ENCODE data around the gene CST8. TPM values are rescaled to one million over a fixed set of nuclear protein-coding genes. Genes with fewer than 3 reads are reported as not detected.

The CST8 gene
- total and polyA plus RNA-seq, 2 of the 4 experiments (the other 2 are of a cell fraction) = not detected

DNA sequence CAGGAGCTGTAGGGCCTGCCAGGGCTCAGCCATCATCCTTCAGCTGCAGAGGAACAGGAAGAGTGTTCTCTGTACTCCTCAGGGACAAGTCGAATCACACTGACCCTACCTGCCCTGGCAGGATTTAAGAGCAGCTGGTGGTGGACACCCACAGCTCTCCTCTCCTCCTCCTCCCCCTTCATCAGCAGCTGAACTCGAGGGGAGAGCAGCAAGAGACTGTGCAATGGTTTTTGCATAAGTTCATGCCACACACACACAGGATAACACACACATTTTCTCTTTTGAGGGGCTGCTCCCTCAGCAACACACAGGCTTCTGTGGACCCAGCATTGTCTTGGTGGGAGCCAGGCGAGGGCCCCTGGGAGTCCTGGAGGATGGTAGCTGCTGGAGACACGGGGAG is 38.1 kb upstream of the CST8 start, which contains the start of gene CST11:
TSS of gene CST11 (minus strand) at position 101 of the 400 bp plus-strand sequence. CDS start at position 36, 65 bp downstream.
- CTCF ChIA-PET = no interaction called here
- Histone ChIP-seq H4K8ac (ENCODE audit: low read depth in 2 of 2, low read length in 2 of 2) (no peak within 1 kb of the TSS), H3K9me1 (ENCODE audit: insufficient read depth, low read length) (no peaks in the 10 kb centered on the region; the same call in 1 of the 2 replicates), H2AK9ac (replicated peaks; ENCODE audit: low read depth, low read length, poor library complexity) (no peak within 1 kb of the TSS), H3K36me3 (ENCODE audit: control insufficient read depth, insufficient read depth, low read length) (no peaks in the 10 kb centered on the region), H3K23ac (ENCODE audit: low read depth, low read length) (no peak within 1 kb of the TSS), H3K27me3 (ENCODE audit: control insufficient read depth, insufficient read depth, low read length) (peaks cover 6% of the 10 kb centered on the region), H2BK20ac (ENCODE audit: low read depth, low read length) (no peak within 1 kb of the TSS), H3K27ac (ENCODE audit: insufficient read depth, low read length) (no peak within 1 kb of the TSS), H4K20me1 (ENCODE audit: insufficient read depth, low read length) (no peaks in the 10 kb centered on the region), H3K4me1 (ENCODE audit: control insufficient read depth, insufficient read depth, low read length) (no peaks in the 10 kb centered on the region), H4K5ac (ENCODE audit: low read depth, low read length) (no peak within 1 kb of the TSS), H3K56ac (ENCODE audit: extremely low read depth, insufficient read depth, low read length) (no peak within 1 kb of the TSS), H3K14ac (replicated peaks; ENCODE audit: low read depth, low read length) (no peak within 1 kb of the TSS), H3K4me2 (ENCODE audit: low read depth, low read length) (no peak within 1 kb of the TSS), H3K4me3 (ENCODE audit: insufficient read depth, low read depth, low read length) (no peak within 1 kb of the TSS), H3K79me1 (ENCODE audit: low read depth in 1 of 2, low read length in 2 of 2) (no peaks in the 10 kb centered on the region), H2AK5ac (ENCODE audit: low read depth, low read length) (no peak within 1 kb of the TSS), H2BK5ac (ENCODE audit: low read depth, low read length, poor library complexity, severe bottlenecking) (no peak within 1 kb of the TSS), H4K91ac (ENCODE audit: insufficient read depth, low read depth, low read length) (no peak within 1 kb of the TSS), H2AFZ (replicated peaks; ENCODE audit: low read length, poor library complexity) (no peak within 1 kb of the TSS), H3K18ac (ENCODE audit: low read depth, low read length) (no peak within 1 kb of the TSS), H3K4ac (ENCODE audit: low read depth, low read length) (no peak within 1 kb of the TSS), H2BK15ac (ENCODE audit: low read depth, low read length) (no peak within 1 kb of the TSS), H3K9me3 (ENCODE audit: control insufficient read depth, insufficient read depth, low read length) (no peaks in the 10 kb centered on the region), H2BK120ac (ENCODE audit: low read depth, low read length) (no peak within 1 kb of the TSS), H3K9ac (ENCODE audit: low read depth, low read length) (no peak within 1 kb of the TSS)
- no TSS peak for BruUV-seq (replicated peaks)
- ATAC-seq (ENCODE audit: low read depth) = no peak
- intact Hi-C loops (cut with micrococcal nuclease) (no loop called here), dilution Hi-C loops (cut with HindIII; ENCODE audit: low sequenced_read_pairs, unreplicated experiment) (no loop called here), in situ Hi-C loops (cut with MboI; ENCODE audit: low sequenced_read_pairs) (no loop called here)
- POLR2A ChIA-PET (ENCODE audit: unreplicated experiment) = no interaction called here
- TF ChIP-seq, protein P1, sequence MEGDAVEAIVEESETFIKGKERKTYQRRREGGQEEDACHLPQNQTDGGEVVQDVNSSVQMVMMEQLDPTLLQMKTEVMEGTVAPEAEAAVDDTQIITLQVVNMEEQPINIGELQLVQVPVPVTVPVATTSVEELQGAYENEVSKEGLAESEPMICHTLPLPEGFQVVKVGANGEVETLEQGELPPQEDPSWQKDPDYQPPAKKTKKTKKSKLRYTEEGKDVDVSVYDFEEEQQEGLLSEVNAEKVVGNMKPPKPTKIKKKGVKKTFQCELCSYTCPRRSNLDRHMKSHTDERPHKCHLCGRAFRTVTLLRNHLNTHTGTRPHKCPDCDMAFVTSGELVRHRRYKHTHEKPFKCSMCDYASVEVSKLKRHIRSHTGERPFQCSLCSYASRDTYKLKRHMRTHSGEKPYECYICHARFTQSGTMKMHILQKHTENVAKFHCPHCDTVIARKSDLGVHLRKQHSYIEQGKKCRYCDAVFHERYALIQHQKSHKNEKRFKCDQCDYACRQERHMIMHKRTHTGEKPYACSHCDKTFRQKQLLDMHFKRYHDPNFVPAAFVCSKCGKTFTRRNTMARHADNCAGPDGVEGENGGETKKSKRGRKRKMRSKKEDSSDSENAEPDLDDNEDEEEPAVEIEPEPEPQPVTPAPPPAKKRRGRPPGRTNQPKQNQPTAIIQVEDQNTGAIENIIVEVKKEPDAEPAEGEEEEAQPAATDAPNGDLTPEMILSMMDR (conservative IDR thresholded peaks at IDR 0.05; ENCODE audit: low read depth, low read length) = no peak
- no peak for TF ChIP-seq MXI1 (IDR thresholded peaks at IDR 0.05; ENCODE audit: borderline replicate concordance, low read depth, low read length)
- TF ChIP-seq, protein P2, sequence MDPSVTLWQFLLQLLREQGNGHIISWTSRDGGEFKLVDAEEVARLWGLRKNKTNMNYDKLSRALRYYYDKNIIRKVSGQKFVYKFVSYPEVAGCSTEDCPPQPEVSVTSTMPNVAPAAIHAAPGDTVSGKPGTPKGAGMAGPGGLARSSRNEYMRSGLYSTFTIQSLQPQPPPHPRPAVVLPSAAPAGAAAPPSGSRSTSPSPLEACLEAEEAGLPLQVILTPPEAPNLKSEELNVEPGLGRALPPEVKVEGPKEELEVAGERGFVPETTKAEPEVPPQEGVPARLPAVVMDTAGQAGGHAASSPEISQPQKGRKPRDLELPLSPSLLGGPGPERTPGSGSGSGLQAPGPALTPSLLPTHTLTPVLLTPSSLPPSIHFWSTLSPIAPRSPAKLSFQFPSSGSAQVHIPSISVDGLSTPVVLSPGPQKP (IDR thresholded peaks at IDR 0.05; ENCODE audit: borderline replicate concordance, low read depth, low read length) = no peak
- TF ChIP-seq RAD21 (IDR thresholded peaks at IDR 0.05; ENCODE audit: low read length) = no peak
- TF ChIP-seq FOS (IDR thresholded peaks at IDR 0.05; ENCODE audit: low read depth, low read length) = no peak
- no peak for TF ChIP-seq BHLHE40 (IDR thresholded peaks at IDR 0.05; ENCODE audit: low read depth, low read length)
- no peak for TF ChIP-seq SMC3 (IDR thresholded peaks at IDR 0.05; ENCODE audit: low read depth, low read length)
- TF ChIP-seq RCOR1 (IDR thresholded peaks at IDR 0.05; ENCODE audit: insufficient replicate concordance, low read length) = no peak
- TF ChIP-seq NFE2L2 (IDR thresholded peaks at IDR 0.05; ENCODE audit: low read depth, low read length) = no peak
- no peak for TF ChIP-seq USF2 (IDR thresholded peaks at IDR 0.05; ENCODE audit: low read depth, low read length)
- TF ChIP-seq CEBPB (IDR thresholded peaks at IDR 0.05; ENCODE audit: low read depth, low read length) = no peak
- TF ChIP-seq RFX5 (IDR thresholded peaks at IDR 0.05; ENCODE audit: low read depth, low read length) = no peak
- TF ChIP-seq POLR2A (IDR thresholded peaks at IDR 0.05; ENCODE audit: low read depth, low read length) = no peak
- TF ChIP-seq MAZ (IDR thresholded peaks at IDR 0.05; ENCODE audit: borderline replicate concordance, low read depth, low read length) = no peak
- TF ChIP-seq MAFK (IDR thresholded peaks at IDR 0.05; ENCODE audit: low read depth, low read length) = no peak
- TF ChIP-seq CHD1 (IDR thresholded peaks at IDR 0.05; ENCODE audit: low read depth, low read length) = no peak
- no CpG with 5 or more reads among the region's 4 CpGs for WGBS, 2 experiments (ENCODE audit: extremely low coverage in 2 of 2, insufficient read length in 1 of 2)
- no peak for DNase-seq
